OCI-LY1 (cell line): ENCODE measurements around the gene MESD.

Experiments used
- H2AFZ ChIP-seq: fragments of 200-600 bp; sonication (generic), shearing (Covaris generic); 2 replicates; pipeline ENCODE4 v1.6.0; 2014; ENCODE audit warnings: antibody characterized with exemption, mild to moderate bottlenecking, low read length
- H3F3A ChIP-seq: fragments of 200-600 bp; sonication (generic), shearing (Covaris generic); 2 replicates; pipeline ENCODE4 v1.6.0; 2014; ENCODE audit warnings: mild to moderate bottlenecking, antibody characterized with exemption, low read length, moderate library complexity; ENCODE audit not compliant: insufficient read depth
- H3K27ac ChIP-seq: fragments of 200-600 bp; sonication (generic); 2 replicates; pipeline ENCODE4 v1.5.1; 2014; ENCODE audit warnings: low read length, mixed run types, mild to moderate bottlenecking, low read depth; ENCODE audit not compliant: poor library complexity, severe bottlenecking
- H3K27me3 ChIP-seq: fragments of 200-600 bp; sonication (generic); 2 replicates; pipeline ENCODE4 v1.6.0; 2014; ENCODE audit warnings: antibody characterized with exemption, mild to moderate bottlenecking, low read length, moderate library complexity; ENCODE audit not compliant: insufficient read depth
- H3K36me3 ChIP-seq: fragments of 200-600 bp; sonication (generic); 2 replicates; pipeline ENCODE4 v1.6.1; 2014; ENCODE audit warnings: mild to moderate bottlenecking, antibody characterized with exemption, low read length, moderate library complexity, mixed read lengths; ENCODE audit not compliant: insufficient read depth
- H3K4me1 ChIP-seq: fragments of 200-600 bp; sonication (generic); 2 replicates; pipeline ENCODE4 v1.5.1; 2014; ENCODE audit warnings: mild to moderate bottlenecking, low read length, moderate library complexity; ENCODE audit not compliant: insufficient read depth, severe bottlenecking
- H3K4me2 ChIP-seq: fragments of 200-600 bp; sonication (generic), shearing (Covaris generic); 2 replicates; pipeline ENCODE4 v1.6.1; 2014; ENCODE audit warnings: low read length
- H3K4me3 ChIP-seq: fragments of 200-600 bp; sonication (generic); 2 replicates; pipeline ENCODE4 v1.5.1; 2014; ENCODE audit warnings: low read length, low read depth, mild to moderate bottlenecking, mixed read lengths; ENCODE audit not compliant: poor library complexity, severe bottlenecking
- H3K79me2 ChIP-seq: fragments of 200-600 bp; shearing (Covaris generic); 2 replicates; pipeline ENCODE4 v1.6.1; 2016; ENCODE audit warnings: mixed run types, low read length, mixed read lengths; ENCODE audit not compliant: insufficient read depth
- H3K9ac ChIP-seq: fragments of 200-600 bp; sonication (generic), shearing (Covaris generic); 2 replicates; pipeline ENCODE4 v1.6.1; 2014; ENCODE audit warnings: mild to moderate bottlenecking, low read length, mixed read lengths
- H3K9me2 ChIP-seq: fragments of 200-600 bp; sonication (generic), shearing (Covaris generic); 2 replicates; pipeline ENCODE4 v1.6.1; 2014; ENCODE audit warnings: low read depth, mild to moderate bottlenecking, low read length, mixed read lengths
- H3K9me3 ChIP-seq: fragments of 200-600 bp; shearing (Covaris generic); 2 replicates; pipeline ENCODE4 v1.6.1; 2014; ENCODE audit warnings: low read length, mixed read lengths
- H4K20me1 ChIP-seq: fragments of 200-600 bp; sonication (generic), shearing (Covaris generic); 2 replicates; pipeline ENCODE4 v1.6.0; 2016; ENCODE audit warnings: mild to moderate bottlenecking, low read length; ENCODE audit not compliant: insufficient read depth
- EZH2 ChIP-seq: fragments of 200-600 bp; sonication (generic), shearing (Covaris generic); IDR thresholded peaks from 2 replicates; pipeline ENCODE4 v1.8.0; 2017; ENCODE audit warnings: borderline replicate concordance, mixed run types, mild to moderate bottlenecking, antibody characterized with exemption, low read length, moderate library complexity, mixed read lengths
- TF ChIP-seq, protein P1 (sequence below): fragments of 200-600 bp; sonication (generic), shearing (Covaris generic); IDR thresholded peaks from 2 replicates; pipeline ENCODE4 v1.5.1; 2017; ENCODE audit warnings: mild to moderate bottlenecking, antibody characterized with exemption, low read length, moderate library complexity, mixed read lengths

Gene MESD

GRCh38 chr15:80979538-80980200 is 9.9 kb downstream of the MESD start:
- Histone ChIP-seq H3K27ac (peak overlapping the region; percentile 42), H3K79me2 (peaks cover 14% of the 10 kb centered on the region), H3K4me2 (no peak overlapping the region), H3K9me3 (no peaks in the 10 kb centered on the region), H3K4me1 (peaks cover 14% of the 10 kb centered on the region), H3K4me3 (no peak overlapping the region), H3K36me3 (peaks cover 48% of the 10 kb centered on the region), H3K27me3 (no peaks in the 10 kb centered on the region), H2AFZ (no peak overlapping the region), H3F3A (0 out of 2 replicates have a peak, but pooled peaks cover 8% of the 10 kb centered on the region), H3K9ac (no peak overlapping the region), H4K20me1 (no peaks in the 10 kb centered on the region), H3K9me2 (no peaks in the 10 kb centered on the region)
- no peak for TF ChIP-seq EZH2
- TF ChIP-seq, protein P1, sequence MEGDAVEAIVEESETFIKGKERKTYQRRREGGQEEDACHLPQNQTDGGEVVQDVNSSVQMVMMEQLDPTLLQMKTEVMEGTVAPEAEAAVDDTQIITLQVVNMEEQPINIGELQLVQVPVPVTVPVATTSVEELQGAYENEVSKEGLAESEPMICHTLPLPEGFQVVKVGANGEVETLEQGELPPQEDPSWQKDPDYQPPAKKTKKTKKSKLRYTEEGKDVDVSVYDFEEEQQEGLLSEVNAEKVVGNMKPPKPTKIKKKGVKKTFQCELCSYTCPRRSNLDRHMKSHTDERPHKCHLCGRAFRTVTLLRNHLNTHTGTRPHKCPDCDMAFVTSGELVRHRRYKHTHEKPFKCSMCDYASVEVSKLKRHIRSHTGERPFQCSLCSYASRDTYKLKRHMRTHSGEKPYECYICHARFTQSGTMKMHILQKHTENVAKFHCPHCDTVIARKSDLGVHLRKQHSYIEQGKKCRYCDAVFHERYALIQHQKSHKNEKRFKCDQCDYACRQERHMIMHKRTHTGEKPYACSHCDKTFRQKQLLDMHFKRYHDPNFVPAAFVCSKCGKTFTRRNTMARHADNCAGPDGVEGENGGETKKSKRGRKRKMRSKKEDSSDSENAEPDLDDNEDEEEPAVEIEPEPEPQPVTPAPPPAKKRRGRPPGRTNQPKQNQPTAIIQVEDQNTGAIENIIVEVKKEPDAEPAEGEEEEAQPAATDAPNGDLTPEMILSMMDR: no peak

GRCh38 chr15:80978685-80979329 is 10.8 kb downstream of the MESD start:
- Histone ChIP-seq H3K9me2 (no peaks in the 10 kb centered on the region), H3K9ac (no peak overlapping the region), H3K27me3 (no peaks in the 10 kb centered on the region), H3K27ac (peak overlapping the region; percentile 42), H3K9me3 (no peaks in the 10 kb centered on the region), H3K4me2 (no peak overlapping the region), H3K36me3 (peaks cover 48% of the 10 kb centered on the region), H4K20me1 (no peaks in the 10 kb centered on the region), H3K4me3 (no peak overlapping the region), H2AFZ (no peak overlapping the region), H3K79me2 (peaks cover 7% of the 10 kb centered on the region; the same call in 1 of the 2 replicates), H3K4me1 (peaks cover 11% of the 10 kb centered on the region), H3F3A (0 out of 2 replicates have a peak, but pooled peaks cover 8% of the 10 kb centered on the region)
- TF ChIP-seq, protein P1: no peak
- no peak for TF ChIP-seq EZH2

DNA sequence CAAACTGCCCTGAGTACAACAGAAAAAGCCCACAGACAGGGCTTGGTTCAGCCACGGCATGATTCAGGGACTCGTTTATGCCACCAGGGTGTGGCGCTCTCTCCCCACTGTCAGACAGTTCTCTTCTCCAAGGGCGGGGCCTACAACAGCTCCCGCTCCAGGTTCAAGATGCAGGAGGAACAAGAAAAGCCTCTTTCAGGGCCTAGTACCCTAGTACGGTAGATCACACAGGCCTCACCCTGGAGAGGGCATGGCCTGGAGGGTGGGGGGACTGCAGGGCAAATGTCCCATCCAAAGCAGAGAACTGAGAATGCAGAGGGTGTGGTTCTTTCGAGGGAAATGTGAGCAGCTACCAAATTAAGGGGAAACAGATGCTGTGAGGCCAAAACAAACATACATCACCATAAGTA is 12.0 kb downstream of the MESD start:
- H3K79me2 ChIP-seq: no peaks in the 10 kb centered on the region
- peaks cover 46% of the 10 kb centered on the region for H3K36me3 ChIP-seq
- TF ChIP-seq EZH2: no peak
- TF ChIP-seq, protein P1: peak; percentile 89
- H3K4me1 ChIP-seq: peaks cover 11% of the 10 kb centered on the region
- no peaks in the 10 kb centered on the region for H3K9me2 ChIP-seq
- H3K4me2 ChIP-seq: no peak overlapping the region
- no peak overlapping the region for H3K9ac ChIP-seq
- H3K27me3 ChIP-seq: no peaks in the 10 kb centered on the region
- no peak overlapping the region for H2AFZ ChIP-seq
- H3F3A ChIP-seq: 0 out of 2 replicates have a peak, but pooled peaks cover 8% of the 10 kb centered on the region
- no peaks in the 10 kb centered on the region for H3K9me3 ChIP-seq
- no peak overlapping the region for H3K27ac ChIP-seq
- H3K4me3 ChIP-seq: no peak overlapping the region
- no peaks in the 10 kb centered on the region for H4K20me1 ChIP-seq
